DND-41 (cell line): Measurements from ENCODE around the gene SH3TC1.

ENCODE experiments used
- EZH2 ChIP-seq: IDR thresholded peaks from 3 replicates; pipeline ENCODE4 v1.6.1; 2012; ENCODE audit warnings: borderline replicate concordance, low read depth, mild to moderate bottlenecking, moderate library complexity, low read length, inconsistent platforms; ENCODE audit not compliant: severe bottlenecking
- TF ChIP-seq, protein P1 (sequence below): IDR thresholded peaks from 2 replicates; pipeline ENCODE4 v1.5.1; 2012; ENCODE audit warnings: borderline replicate concordance, low read length, moderate library complexity, mild to moderate bottlenecking; ENCODE audit not compliant: poor library complexity, severe bottlenecking; ENCODE audit errors: extremely low read depth

DNA sequence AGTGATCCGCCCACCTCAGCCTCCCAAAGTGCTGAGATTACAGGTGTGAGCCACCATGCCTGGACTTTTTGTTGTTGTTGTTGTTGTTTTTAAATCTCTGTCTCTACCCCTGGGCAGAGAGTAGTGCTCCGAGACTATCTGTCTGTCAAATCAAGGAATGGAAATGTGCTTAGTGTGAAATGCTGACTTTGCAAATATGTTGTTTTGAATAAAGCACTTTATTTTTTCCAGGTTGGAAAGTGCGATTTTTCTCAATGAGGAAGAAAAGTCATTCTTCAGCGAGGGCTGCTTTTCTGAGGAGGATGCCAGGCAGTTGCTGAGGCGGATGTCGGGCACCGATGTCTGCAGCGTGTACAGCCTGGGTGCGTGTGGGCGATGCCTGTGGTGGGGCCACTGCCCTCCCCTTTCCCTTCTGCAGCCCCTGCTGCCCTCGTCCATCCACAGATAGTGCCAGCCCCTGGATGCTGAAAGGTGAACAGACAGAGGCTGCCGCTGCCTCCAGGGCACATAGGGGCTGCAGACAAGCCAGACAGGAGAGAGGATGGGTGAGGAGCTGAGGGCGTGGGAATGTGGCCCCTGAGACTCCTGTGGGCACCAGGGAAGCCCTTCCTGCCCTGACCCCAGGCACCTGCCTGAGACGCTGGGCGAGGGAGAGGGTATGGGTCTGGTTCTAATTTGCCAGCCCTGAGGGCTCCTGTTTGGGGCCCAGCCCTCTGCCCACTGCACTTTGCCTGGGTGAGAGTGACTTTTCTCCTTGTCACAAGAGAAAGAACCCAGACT lies 23.7 kb downstream of the SH3TC1 start:
- TF ChIP-seq, protein P1, sequence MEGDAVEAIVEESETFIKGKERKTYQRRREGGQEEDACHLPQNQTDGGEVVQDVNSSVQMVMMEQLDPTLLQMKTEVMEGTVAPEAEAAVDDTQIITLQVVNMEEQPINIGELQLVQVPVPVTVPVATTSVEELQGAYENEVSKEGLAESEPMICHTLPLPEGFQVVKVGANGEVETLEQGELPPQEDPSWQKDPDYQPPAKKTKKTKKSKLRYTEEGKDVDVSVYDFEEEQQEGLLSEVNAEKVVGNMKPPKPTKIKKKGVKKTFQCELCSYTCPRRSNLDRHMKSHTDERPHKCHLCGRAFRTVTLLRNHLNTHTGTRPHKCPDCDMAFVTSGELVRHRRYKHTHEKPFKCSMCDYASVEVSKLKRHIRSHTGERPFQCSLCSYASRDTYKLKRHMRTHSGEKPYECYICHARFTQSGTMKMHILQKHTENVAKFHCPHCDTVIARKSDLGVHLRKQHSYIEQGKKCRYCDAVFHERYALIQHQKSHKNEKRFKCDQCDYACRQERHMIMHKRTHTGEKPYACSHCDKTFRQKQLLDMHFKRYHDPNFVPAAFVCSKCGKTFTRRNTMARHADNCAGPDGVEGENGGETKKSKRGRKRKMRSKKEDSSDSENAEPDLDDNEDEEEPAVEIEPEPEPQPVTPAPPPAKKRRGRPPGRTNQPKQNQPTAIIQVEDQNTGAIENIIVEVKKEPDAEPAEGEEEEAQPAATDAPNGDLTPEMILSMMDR = no peak
- TF ChIP-seq EZH2 = no peak
